Natural killer cell (primary cell): Measurements from ENCODE around the gene GGT7. TPM values are rescaled to one million over a fixed set of nuclear protein-coding genes. Genes with fewer than 3 reads are reported as not detected.

Source experiments
- ATAC-seq, 3 donors: fragments of 150-1000 bp in 2 of 3; fragments of 200-7000 bp in 1 of 3; cut with Tn5 transposase; 1 replicate in 1 of 3; 2 replicates in 2 of 3; pipeline ENCODE4 v1.10.0; 2021; ENCODE audit warnings: mild to moderate bottlenecking in 2 of 3, moderate library complexity in 2 of 3
- DNase-seq, 2 donors: peaks; one replicate each; pipeline versions ENCODE4 v3.0.0 to v3.0.0-alpha.2; 2013 to 2021; ENCODE audit warnings: mixed read lengths in 1 of 2
- H3K27ac ChIP-seq: one replicate; pipeline ENCODE4 v1.5.1; 2013; ENCODE audit warnings: mild to moderate bottlenecking, low read length
- H3K27me3 ChIP-seq: one replicate; pipeline ENCODE4 v1.6.1; 2013; ENCODE audit warnings: low read length; ENCODE audit not compliant: control insufficient read depth, insufficient read depth
- H3K36me3 ChIP-seq: one replicate; pipeline ENCODE4 v1.6.1; 2013; ENCODE audit warnings: low read length; ENCODE audit not compliant: control insufficient read depth, insufficient read depth
- H3K4me1 ChIP-seq: one replicate; pipeline ENCODE4 v1.6.1; 2013; ENCODE audit warnings: low read length; ENCODE audit not compliant: control insufficient read depth, insufficient read depth
- H3K4me3 ChIP-seq: one replicate; pipeline ENCODE4 v1.5.1; 2013; ENCODE audit warnings: low read length
- H3K9me3 ChIP-seq: one replicate; pipeline ENCODE4 v1.6.1; 2013; ENCODE audit warnings: low read length; ENCODE audit not compliant: control insufficient read depth, insufficient read depth
- H3K27ac Mint-ChIP-seq, 2 donors: one replicate each; pipeline ENCODE4 v1.8.0; 2022; ENCODE audit warnings: mild to moderate bottlenecking in 2 of 2, mixed read lengths in 2 of 2, moderate library complexity in 1 of 2
- H3K27me3 Mint-ChIP-seq, 2 donors: one replicate each; pipeline ENCODE4 v1.8.0; 2022; ENCODE audit warnings: low read depth in 2 of 2, mixed read lengths in 2 of 2
- H3K36me3 Mint-ChIP-seq: one replicate; pipeline ENCODE4 v1.8.0; 2022; ENCODE audit warnings: mixed read lengths
- H3K4me1 Mint-ChIP-seq, 2 donors: one replicate each; pipeline ENCODE4 v1.8.0; 2022; ENCODE audit warnings: mixed read lengths in 2 of 2
- H3K4me3 Mint-ChIP-seq: one replicate; pipeline ENCODE4 v1.8.0; 2022; ENCODE audit warnings: mild to moderate bottlenecking, moderate library complexity, mixed read lengths
- H3K9me3 Mint-ChIP-seq, 2 donors: one replicate each; pipeline ENCODE4 v1.8.0; 2022; ENCODE audit warnings: mixed read lengths in 2 of 2
- WGBS: methylation state at CpG from one replicate; pipeline ENCODE4 v1.1.7; 2013; ENCODE audit warnings: missing lambda C conversion rate; ENCODE audit not compliant: insufficient coverage; 5-methylcytosine and 5-hydroxymethylcytosine counted together
- intact Hi-C: fragments of 100-400 bp; cut with micrococcal nuclease; formaldehyde crosslinking; loops from one replicate; pipeline ENCODE4 v1.14.2; 2022
- total RNA-seq, 4 donors: library from RNA; stranded (reverse); fragments of 120-200 nt in 1 of 4; gene quantifications; one replicate each; pipeline versions ENCODE4 v1.2.3 to v1.2.4, GENCODE V29; 2013 to 2022
- TF ChIP-seq, protein P1 (sequence below): fragments of 200-600 bp; IDR thresholded peaks from one replicate; pipeline ENCODE4 v1.8.0; 2022; ENCODE audit warnings: antibody characterized with exemption

GGT7 gene
- total RNA-seq, 3 donors from 2014 or later (not counting 1 experiment from before 2014, with no cell fraction given): 7.4 to 12.8 (median 12.1) TPM

DNA sequence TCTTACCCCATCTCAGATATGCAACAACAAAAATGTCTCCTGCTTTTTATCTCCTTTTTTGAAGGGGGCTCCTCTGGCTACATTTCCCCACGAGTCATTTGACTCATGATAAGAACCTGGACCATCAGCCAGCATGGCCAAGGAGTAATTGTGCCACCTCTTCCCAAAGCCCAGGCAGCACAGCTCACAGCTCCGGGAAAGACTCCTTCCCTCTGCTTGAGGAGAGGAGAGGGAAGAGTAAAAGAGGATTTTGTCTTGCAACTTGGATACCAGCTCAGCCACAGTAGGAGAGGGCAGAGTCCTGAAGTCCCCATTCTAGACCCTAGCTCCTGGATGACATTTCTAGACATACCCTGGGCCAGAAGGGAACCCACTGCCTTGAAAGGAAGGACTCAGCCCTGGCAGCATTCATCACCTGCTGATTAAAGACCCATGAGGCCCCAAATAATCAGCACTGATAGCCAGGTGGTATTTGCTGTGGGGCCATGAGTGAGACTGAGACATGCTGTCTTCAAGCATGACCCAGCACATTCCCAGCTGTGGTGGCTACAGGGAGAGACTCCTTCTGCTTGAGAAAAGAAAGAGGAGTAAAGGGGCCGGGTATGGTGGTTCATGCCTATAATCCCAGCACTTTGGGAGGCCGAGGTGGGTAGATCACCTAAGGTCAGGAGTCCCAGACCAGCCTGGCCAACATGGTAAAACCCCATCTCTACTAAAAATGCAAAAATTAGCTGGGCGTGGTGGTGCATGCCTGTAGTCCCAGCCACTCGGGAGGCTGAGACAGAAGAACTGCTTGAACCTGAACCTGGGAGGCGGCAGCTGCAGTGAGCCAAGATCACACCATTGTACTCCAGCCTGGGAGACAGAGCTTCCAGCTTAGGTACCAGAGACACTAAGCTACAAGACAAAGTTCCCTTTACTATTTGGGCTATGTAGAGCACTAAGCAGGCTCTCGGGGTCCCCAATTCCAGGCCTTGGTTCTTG lies 75.4 kb downstream of the GGT7 start:
- H3K27ac Mint-ChIP-seq: no peak overlapping the region
- H3K27me3 ChIP-seq: no peaks in the 10 kb centered on the region
- intact Hi-C loops: no loop called here
- H3K9me3 Mint-ChIP-seq: no peaks in the 10 kb centered on the region
- H3K4me3 ChIP-seq: no peak overlapping the region
- 96% methylated on average over 8 of the region's 8 CpGs for WGBS
- H3K4me1 Mint-ChIP-seq: peaks cover 49 to 60% of the 10 kb centered on the region in 2 donors
- no peak for ATAC-seq
- no peaks in the 10 kb centered on the region for H3K36me3 Mint-ChIP-seq
- TF ChIP-seq, protein P1, sequence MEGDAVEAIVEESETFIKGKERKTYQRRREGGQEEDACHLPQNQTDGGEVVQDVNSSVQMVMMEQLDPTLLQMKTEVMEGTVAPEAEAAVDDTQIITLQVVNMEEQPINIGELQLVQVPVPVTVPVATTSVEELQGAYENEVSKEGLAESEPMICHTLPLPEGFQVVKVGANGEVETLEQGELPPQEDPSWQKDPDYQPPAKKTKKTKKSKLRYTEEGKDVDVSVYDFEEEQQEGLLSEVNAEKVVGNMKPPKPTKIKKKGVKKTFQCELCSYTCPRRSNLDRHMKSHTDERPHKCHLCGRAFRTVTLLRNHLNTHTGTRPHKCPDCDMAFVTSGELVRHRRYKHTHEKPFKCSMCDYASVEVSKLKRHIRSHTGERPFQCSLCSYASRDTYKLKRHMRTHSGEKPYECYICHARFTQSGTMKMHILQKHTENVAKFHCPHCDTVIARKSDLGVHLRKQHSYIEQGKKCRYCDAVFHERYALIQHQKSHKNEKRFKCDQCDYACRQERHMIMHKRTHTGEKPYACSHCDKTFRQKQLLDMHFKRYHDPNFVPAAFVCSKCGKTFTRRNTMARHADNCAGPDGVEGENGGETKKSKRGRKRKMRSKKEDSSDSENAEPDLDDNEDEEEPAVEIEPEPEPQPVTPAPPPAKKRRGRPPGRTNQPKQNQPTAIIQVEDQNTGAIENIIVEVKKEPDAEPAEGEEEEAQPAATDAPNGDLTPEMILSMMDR: no peak
- no peaks in the 10 kb centered on the region for H3K27me3 Mint-ChIP-seq
- H3K27ac ChIP-seq: no peak overlapping the region
- no peaks in the 10 kb centered on the region for H3K36me3 ChIP-seq
- DNase-seq: no peak
- H3K4me1 ChIP-seq: no peaks in the 10 kb centered on the region
- no peaks in the 10 kb centered on the region for H3K9me3 ChIP-seq
- H3K4me3 Mint-ChIP-seq: no peak overlapping the region

Other genes starting within 250 kb of the GGT7 start
- 10 to 100 TPM in 1 of 3 donors, 1 to 10 TPM in 2; 7.0 to 11.1 (median 8.2) TPM for gene PIGU, start 195.8 kb downstream of the GGT7 start, total RNA-seq
- 10 to 100 TPM; 30.7 to 56.3 (median 35.9) TPM for gene TP53INP2, start 168.5 kb downstream of the GGT7 start, total RNA-seq
- 10 to 100 TPM; 34.7 to 41.6 (median 37.0) TPM for gene NCOA6, start 47.2 kb downstream of the GGT7 start, total RNA-seq
- 10 to 100 TPM in 1 of 3 donors, 1 to 10 TPM in 2; 2.4 to 11.4 (median 7.5) TPM for gene ACSS2, start 3.8 kb upstream of the GGT7 start, total RNA-seq
- 10 to 100 TPM; 27.4 to 35.4 (median 30.3) TPM for gene GSS, start 83.0 kb upstream of the GGT7 start, total RNA-seq
- gene MYH7B, start 83.0 kb upstream of the GGT7 start, total RNA-seq: 1 to 10 TPM in 1 of 3 donors, under 1 TPM in 2; 0.18 to 1.0 (median 0.21) TPM
- gene TRPC4AP, start 220.0 kb upstream of the GGT7 start, total RNA-seq: 10 to 100 TPM; 72.3 to 79.0 (median 74.4) TPM